Measurements from ENCODE around the gene BAIAP2.

The BAIAP2 gene

DNA sequence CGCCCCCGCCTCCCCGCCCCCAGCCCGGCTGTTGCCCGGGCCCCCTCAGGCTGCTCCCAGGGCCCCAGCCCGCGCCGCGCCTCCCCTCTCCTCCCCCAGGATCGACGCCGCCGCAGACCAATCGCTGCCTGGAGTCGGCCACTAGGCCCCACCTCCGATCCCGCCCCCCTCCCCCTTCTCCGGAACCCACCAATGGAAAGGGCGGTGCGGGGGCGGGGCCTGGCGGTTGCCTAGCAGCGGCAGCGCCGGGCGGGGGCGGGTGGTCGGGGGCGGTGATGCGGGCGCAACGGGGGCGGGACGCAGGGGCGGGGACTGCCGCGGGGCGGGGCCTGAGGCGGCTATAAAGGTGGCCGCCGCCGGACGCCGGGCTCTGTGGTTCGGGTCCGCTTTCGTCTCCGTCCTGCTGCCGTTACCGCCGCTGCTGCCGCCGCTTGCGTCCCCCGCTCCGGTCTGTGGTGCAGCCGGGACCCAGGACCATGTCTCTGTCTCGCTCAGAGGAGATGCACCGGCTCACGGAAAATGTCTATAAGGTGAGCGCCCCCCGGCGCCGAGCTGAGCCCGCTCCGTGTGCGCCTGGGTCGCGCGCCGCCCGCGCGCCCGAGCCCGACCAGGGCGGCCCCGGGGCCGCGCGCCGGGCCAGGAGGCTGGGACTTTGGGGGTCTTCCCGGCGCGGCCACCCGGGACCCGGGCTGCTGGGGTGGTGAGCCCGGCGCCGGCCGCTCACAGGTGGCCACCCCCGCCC lies at the start of gene BAIAP2:
TSS of gene BAIAP2 (plus strand) at position 373 of the 742 bp plus-strand sequence. CDS start at position 477, 104 bp downstream.
- TF ChIP-seq FOXM1 (IDR thresholded peaks at IDR 0.05; ENCODE audit: borderline replicate concordance, low read depth), result no peak
- peak; percentile 43; the same call in 1 of the 2 replicates for TF ChIP-seq TEAD4 (IDR thresholded peaks at IDR 0.05)
- peak; percentile 15; the same call in 1 of the 2 replicates for TF ChIP-seq MAX (IDR thresholded peaks at IDR 0.05)
- TF ChIP-seq REST (IDR thresholded peaks at IDR 0.05; ENCODE audit: low read depth), result no peak; the same call in 1 of the 2 replicates
- TF ChIP-seq NFIC (IDR thresholded peaks at IDR 0.05), result no peak
- TF ChIP-seq YY1 (IDR thresholded peaks at IDR 0.05; ENCODE audit: low read depth), result peak; percentile 61; the same call in 1 of the 2 replicates
- TF ChIP-seq EGR1 (IDR thresholded peaks at IDR 0.05), result peak; percentile 32; the same call in 1 of the 2 replicates
- no peak for TF ChIP-seq EP300 (IDR thresholded peaks at IDR 0.05; ENCODE audit: borderline replicate concordance)
- TF ChIP-seq TCF12 (IDR thresholded peaks at IDR 0.05; ENCODE audit: low read depth), result peak; percentile 50; the same call in 1 of the 2 replicates
- peak; percentile 12; the same call in 1 of the 2 replicates for TF ChIP-seq RAD21 (IDR thresholded peaks at IDR 0.05; ENCODE audit: low read depth)
- no peak for TF ChIP-seq ZBTB7A (IDR thresholded peaks at IDR 0.05; ENCODE audit: low read depth)
- TF ChIP-seq CREB1 (IDR thresholded peaks at IDR 0.05; ENCODE audit: low read depth), result no peak
- TF ChIP-seq CEBPB (IDR thresholded peaks at IDR 0.05), result no peak; the same call in 1 of the 2 replicates
- peak; percentile 6; the same call in 1 of the 2 replicates for TF ChIP-seq USF1 (IDR thresholded peaks at IDR 0.05)
- TF ChIP-seq TAF1 (IDR thresholded peaks at IDR 0.05; ENCODE audit: low read depth), result peak; percentile 93

DNA sequence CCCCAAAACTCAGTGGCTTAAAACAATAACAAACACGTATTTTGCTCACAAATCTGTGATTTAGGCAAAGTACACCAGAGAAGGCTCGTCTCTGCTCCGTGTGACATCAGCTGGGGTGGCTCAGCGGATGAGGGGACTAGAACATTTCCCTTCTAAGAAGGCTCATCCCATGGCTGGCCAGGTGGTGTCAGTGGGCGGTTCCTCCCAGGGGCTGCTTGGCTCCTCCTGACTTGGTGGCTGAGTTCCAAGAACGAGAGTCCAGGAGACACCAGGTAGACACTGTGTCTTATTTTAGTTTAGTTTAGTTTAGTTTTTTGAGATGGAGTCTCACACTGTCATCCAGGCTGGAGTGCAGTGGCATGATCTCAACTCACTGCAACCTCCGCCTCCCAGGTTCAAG lies 48.9 kb upstream of the BAIAP2 start:
- TF ChIP-seq USF1 (IDR thresholded peaks at IDR 0.05), result no peak
- no peak for TF ChIP-seq FOXM1 (IDR thresholded peaks at IDR 0.05; ENCODE audit: borderline replicate concordance, low read depth)
- no peak for TF ChIP-seq TAF1 (IDR thresholded peaks at IDR 0.05; ENCODE audit: low read depth)

DNA sequence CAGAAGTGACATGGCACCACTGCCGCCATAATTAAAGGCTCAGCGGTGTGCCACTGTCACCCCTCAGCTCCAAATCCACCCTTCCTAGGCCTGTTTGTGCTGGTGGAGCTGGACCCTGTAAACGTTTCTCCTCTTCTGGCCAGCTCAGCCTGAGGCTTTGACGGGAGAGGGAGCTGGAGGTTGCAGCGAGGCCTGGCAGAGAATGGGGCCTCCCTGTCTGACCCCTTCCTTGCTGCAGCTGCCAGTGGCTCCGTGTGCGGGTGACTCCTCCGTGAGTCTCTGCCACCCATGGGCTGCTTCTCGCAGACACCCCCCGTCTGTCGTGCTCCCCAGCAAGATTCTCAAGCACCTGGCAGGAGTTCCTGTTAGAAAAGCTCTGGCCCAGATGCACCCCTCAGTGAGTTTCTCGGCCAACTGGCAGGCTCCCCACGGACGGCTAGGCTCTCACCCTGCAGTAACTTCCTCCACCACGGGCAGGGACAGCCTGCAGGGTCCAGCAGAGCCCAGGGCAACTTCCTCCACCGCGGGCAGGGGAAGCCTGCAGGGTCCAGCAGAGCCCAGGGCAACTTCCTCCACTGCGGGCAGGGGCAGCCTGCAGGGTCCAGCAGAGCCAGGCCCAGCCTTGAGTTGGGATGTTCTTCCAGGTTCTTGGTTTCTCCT lies 48.0 kb upstream of the BAIAP2 start:
- TF ChIP-seq USF1 (IDR thresholded peaks at IDR 0.05) (no peak), YY1 (IDR thresholded peaks at IDR 0.05; ENCODE audit: low read depth) (no peak), EP300 (IDR thresholded peaks at IDR 0.05; ENCODE audit: borderline replicate concordance) (no peak), FOXM1 (IDR thresholded peaks at IDR 0.05; ENCODE audit: borderline replicate concordance, low read depth) (no peak), CEBPB (IDR thresholded peaks at IDR 0.05) (no peak), MAX (IDR thresholded peaks at IDR 0.05) (no peak), REST (IDR thresholded peaks at IDR 0.05; ENCODE audit: low read depth) (no peak), TAF1 (IDR thresholded peaks at IDR 0.05; ENCODE audit: low read depth) (no peak), CREB1 (IDR thresholded peaks at IDR 0.05; ENCODE audit: low read depth) (no peak), TEAD4 (IDR thresholded peaks at IDR 0.05) (no peak), EGR1 (IDR thresholded peaks at IDR 0.05) (no peak), NFIC (IDR thresholded peaks at IDR 0.05) (no peak), ZBTB7A (IDR thresholded peaks at IDR 0.05; ENCODE audit: low read depth) (no peak), RAD21 (IDR thresholded peaks at IDR 0.05; ENCODE audit: low read depth) (no peak)

GRCh38 chr17:80987941-80988461 lies 47.0 kb upstream of the BAIAP2 start:
- TF ChIP-seq CREB1 (IDR thresholded peaks at IDR 0.05; ENCODE audit: low read depth) (no peak), USF1 (IDR thresholded peaks at IDR 0.05) (peak; percentile 55)

All from Ishikawa (cell line).